HepG2 (cell line): ENCODE measurements around the gene MFSD11. TPM values are rescaled to one million over a fixed set of nuclear protein-coding genes. Genes with fewer than 3 reads are reported as not detected.

ENCODE experiments used
- ATAC-seq: fragments of 200-7000 bp; cut with Tn5 transposase; 3 replicates; pipeline ENCODE4 v1.9.1; 2020; ENCODE audit warnings: mild to moderate bottlenecking, moderate library complexity
- BruUV-seq: library from RNA; stranded (reverse); fragments of 400-500 nt; replicated peaks from 2 replicates; lab custom pipeline; 2021; lab: Mats Ljungman, UMichigan
- CTCF ChIA-PET: fragments of 300-600 bp; formaldehyde crosslinking; extraction: SDS; loops from one replicate; lab custom pipeline; 2021; ENCODE audit warnings: low total read pairs, inconsistent platforms, low intra/inter-chr PET ratio; lab: Yijun Ruan, JAX
- POLR2A ChIA-PET: fragments of 350-600 bp; sonication (Branson Sonifier 250); formaldehyde crosslinking; loops from one replicate; lab custom pipeline; 2020; ENCODE audit warnings: antibody characterized with exemption, inconsistent platforms; lab: Yijun Ruan, JAX
- DNase-seq: peaks from one replicate; pipeline ENCODE4 v3.0.0-alpha.2; 2015; ENCODE audit warnings: low spot score
- FAIRE-seq: peaks from 3 replicates; lab custom pipeline; 2011; peaks lifted over from hg19 to GRCh38; lab: Jason Lieb, UNC
- H2AFZ ChIP-seq: one replicate; pipeline ENCODE4 v1.6.1; 2011; ENCODE audit warnings: low read length, inconsistent platforms
- H3K27ac ChIP-seq: fragments of 300-600 bp; 3 replicates; pipeline ENCODE4 v1.8.0; 2011; ENCODE audit warnings: mixed run types, mild to moderate bottlenecking, mixed read lengths, low read length, inconsistent platforms; ENCODE audit not compliant: insufficient read depth; ENCODE audit errors: extremely low read length
- H3K27me3 ChIP-seq, 2 experiments: fragments of 200-600 bp in 1 of 2; 2 replicates in 1 of 2; 3 replicates in 1 of 2; pipeline versions ENCODE4 v1.6.0 to v1.8.0; 2011; ENCODE audit warnings: low read length in 2 of 2, mild to moderate bottlenecking in 2 of 2, moderate library complexity in 2 of 2, inconsistent platforms in 1 of 2; ENCODE audit not compliant: insufficient read depth in 2 of 2, control insufficient read depth in 1 of 2
- H3K36me3 ChIP-seq, 2 experiments: fragments of 200-600 bp in 1 of 2; replicated peaks in 1 of 2; 2 replicates in 1 of 2; 3 replicates in 1 of 2; pipeline versions ENCODE4 v1.5.1 to v1.8.0; 2011; ENCODE audit warnings: low read length in 2 of 2, inconsistent platforms in 1 of 2; ENCODE audit not compliant: insufficient read depth in 2 of 2, control insufficient read depth in 1 of 2
- H3K4me1 ChIP-seq: 2 replicates; pipeline ENCODE4 v1.5.1; 2012; ENCODE audit warnings: low read length, inconsistent platforms; ENCODE audit not compliant: insufficient read depth
- H3K4me2 ChIP-seq: 2 replicates; pipeline ENCODE4 v1.6.0; 2011; ENCODE audit warnings: low read depth, low read length, inconsistent platforms
- H3K4me3 ChIP-seq, 3 experiments: fragments of 200-600 bp in 1 of 3; sonication (generic), shearing (Covaris generic) in 1 of 3; replicated peaks in 1 of 3; 2 replicates each; pipeline ENCODE4 v1.5.1; 2011 to 2016; ENCODE audit warnings: low read length in 3 of 3, inconsistent platforms in 2 of 3, low read depth in 2 of 3, mild to moderate bottlenecking in 2 of 3, control low read depth in 1 of 3, mixed read lengths in 1 of 3; ENCODE audit not compliant: insufficient read depth in 1 of 3
- H3K79me2 ChIP-seq: one replicate; pipeline ENCODE4 v1.6.1; 2011; ENCODE audit warnings: low read length, inconsistent platforms; ENCODE audit not compliant: insufficient read depth
- H3K9ac ChIP-seq: 2 replicates; pipeline ENCODE4 v1.6.0; 2011; ENCODE audit warnings: mild to moderate bottlenecking, low read depth, low read length, inconsistent platforms; ENCODE audit not compliant: insufficient read depth
- H3K9me3 ChIP-seq: 2 replicates; pipeline ENCODE4 v1.5.1; 2012; ENCODE audit warnings: mild to moderate bottlenecking, low read length
- H4K20me1 ChIP-seq: 2 replicates; pipeline ENCODE4 v1.6.0; 2011; ENCODE audit warnings: inconsistent platforms, mild to moderate bottlenecking, low read length, moderate library complexity; ENCODE audit not compliant: insufficient read depth
- ELF4 ChIP-seq: sonication (generic); formaldehyde crosslinking; IDR thresholded peaks from 2 replicates; pipeline ENCODE4 v1.5.0; 2020; ENCODE audit warnings: missing genetic modification reagents, mild to moderate bottlenecking, moderate library complexity, borderline replicate concordance
- HNRNPK ChIP-seq: fragments of 200-400 bp; formaldehyde crosslinking; IDR thresholded peaks from 2 replicates; pipeline ENCODE4 v1.6.1; 2018; ENCODE audit warnings: low read length, low read depth, moderate library complexity, mild to moderate bottlenecking; ENCODE audit not compliant: poor library complexity, severe bottlenecking
- NONO ChIP-seq, 2 experiments: fragments of 450-650 bp in 1 of 2; sonication (generic) in 1 of 2; formaldehyde crosslinking in 1 of 2; IDR thresholded peaks in 1 of 2; conservative IDR thresholded peaks in 1 of 2; 2 replicates each; pipeline versions ENCODE4 v1.6.1 to v1.8.0; 2017 to 2022; ENCODE audit warnings: mild to moderate bottlenecking in 1 of 2, missing genetic modification reagents in 1 of 2, moderate library complexity in 1 of 2
- NRL ChIP-seq: sonication (generic); formaldehyde crosslinking; IDR thresholded peaks from 2 replicates; pipeline ENCODE4 v1.5.0; 2020; ENCODE audit warnings: missing genetic modification reagents, mild to moderate bottlenecking, moderate library complexity, borderline replicate concordance
- PHF20 ChIP-seq: sonication (generic); formaldehyde crosslinking; IDR thresholded peaks from 2 replicates; pipeline ENCODE4 v1.5.0; 2020; ENCODE audit warnings: mild to moderate bottlenecking, missing genetic modification reagents
- RARG ChIP-seq: sonication (generic); formaldehyde crosslinking; IDR thresholded peaks from 2 replicates; pipeline ENCODE4 v1.4.0; 2020; ENCODE audit warnings: low read depth, mild to moderate bottlenecking, missing genetic modification reagents
- SIX1 ChIP-seq: sonication (generic); formaldehyde crosslinking; IDR thresholded peaks from 2 replicates; pipeline ENCODE4 v1.4.0; 2020; ENCODE audit warnings: missing genetic modification reagents, borderline replicate concordance
- SKI ChIP-seq: fragments of 450-650 bp; IDR thresholded peaks from one replicate; pipeline ENCODE4 v1.6.1; 2018; ENCODE audit warnings: mild to moderate bottlenecking; ENCODE audit not compliant: partially characterized antibody
- ZFP37 ChIP-seq: sonication (generic); formaldehyde crosslinking; IDR thresholded peaks from 2 replicates; pipeline ENCODE4 v1.4.0; 2020; ENCODE audit warnings: missing genetic modification reagents, borderline replicate concordance
- ZNF30 ChIP-seq: sonication (generic); formaldehyde crosslinking; IDR thresholded peaks from 2 replicates; pipeline ENCODE4 v1.5.0; 2020; ENCODE audit warnings: mild to moderate bottlenecking, missing genetic modification reagents
- ZNF460 ChIP-seq: sonication (generic); formaldehyde crosslinking; IDR thresholded peaks from 2 replicates; pipeline ENCODE4 v1.5.1; 2020; ENCODE audit warnings: missing genetic modification reagents, mild to moderate bottlenecking, borderline replicate concordance
- ZNF563 ChIP-seq: sonication (generic); formaldehyde crosslinking; IDR thresholded peaks from 2 replicates; pipeline ENCODE4 v1.8.0; 2022; ENCODE audit warnings: mild to moderate bottlenecking, moderate library complexity, missing genetic modification reagents
- ZNF770 ChIP-seq: sonication (generic); formaldehyde crosslinking; IDR thresholded peaks from 2 replicates; pipeline ENCODE4 v1.5.0; 2020; ENCODE audit warnings: mild to moderate bottlenecking, missing genetic modification reagents
- WGBS: methylation state at CpG from one replicate; pipeline ENCODE4 v1.1.6; 2017; ENCODE audit warnings: low lambda C conversion rate; 5-methylcytosine and 5-hydroxymethylcytosine counted together
- in situ Hi-C: cut with HindIII; loops from 2 replicates; pipeline ENCODE4 v1.10.0; 2017; ENCODE audit warnings: low pct_unique_long_range_greater_than_20kb; ENCODE audit not compliant: extremely low pct_ligation_motif_present
- intact Hi-C: fragments of 100-400 bp; cut with micrococcal nuclease; formaldehyde crosslinking; loops from one replicate; pipeline ENCODE4 v1.10.0; 2022; ENCODE audit not compliant: unreplicated experiment
- polyA plus RNA-seq, 8 experiments: library from polyadenylated mRNA; depleted of rRNA in 3 of 8; stranded (reverse) in 7 of 8; unstranded in 1 of 8; fragments of >200 nt; fragmentation: Illumina TruSeq in 4 of 8; extraction: Trizol in 4 of 8; gene quantifications; 2 replicates each; pipeline versions ENCODE4 v1.2.1 to v1.2.3, GENCODE V29; 2011 to 2016; ENCODE audit warnings: low read depth in 4 of 8, missing spikeins in 1 of 8, mixed read lengths in 1 of 8; ENCODE audit not compliant: insufficient read depth in 1 of 8
- total RNA-seq, 5 experiments: library from RNA; depleted of rRNA; stranded (reverse); fragments of >200 nt; fragmentation: Illumina TruSeq; extraction: Trizol; gene quantifications; 2 replicates each; pipeline ENCODE4 v1.2.3, GENCODE V29; 2016; ENCODE audit warnings: low read depth in 1 of 5
- TF ChIP-seq, protein P1 (sequence below): sonication (generic); formaldehyde crosslinking; IDR thresholded peaks from 2 replicates; pipeline ENCODE4 v1.4.0; 2020; ENCODE audit warnings: mild to moderate bottlenecking, missing genetic modification reagents
- TF ChIP-seq, protein P2 (sequence below): IDR thresholded peaks from 2 replicates; pipeline ENCODE4 v1.6.1; 2012; ENCODE audit warnings: low read depth, low read length, improper control_type of control experiment

The MFSD11 gene
- total and polyA plus RNA-seq, 2 of the 13 experiments (the other 11 are each of a cell fraction or from before 2014, with no cell fraction given), result 26.1 to 36.3 TPM

- TF ChIP-seq, protein P1, sequence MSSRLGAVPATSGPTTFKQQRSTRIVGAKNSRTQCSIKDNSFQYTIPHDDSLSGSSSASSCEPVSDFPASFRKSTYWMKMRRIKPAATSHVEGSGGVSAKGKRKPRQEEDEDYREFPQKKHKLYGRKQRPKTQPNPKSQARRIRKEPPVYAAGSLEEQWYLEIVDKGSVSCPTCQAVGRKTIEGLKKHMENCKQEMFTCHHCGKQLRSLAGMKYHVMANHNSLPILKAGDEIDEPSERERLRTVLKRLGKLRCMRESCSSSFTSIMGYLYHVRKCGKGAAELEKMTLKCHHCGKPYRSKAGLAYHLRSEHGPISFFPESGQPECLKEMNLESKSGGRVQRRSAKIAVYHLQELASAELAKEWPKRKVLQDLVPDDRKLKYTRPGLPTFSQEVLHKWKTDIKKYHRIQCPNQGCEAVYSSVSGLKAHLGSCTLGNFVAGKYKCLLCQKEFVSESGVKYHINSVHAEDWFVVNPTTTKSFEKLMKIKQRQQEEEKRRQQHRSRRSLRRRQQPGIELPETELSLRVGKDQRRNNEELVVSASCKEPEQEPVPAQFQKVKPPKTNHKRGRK (CRISPR knock-in tag), result no peak
- no peak for TF ChIP-seq HNRNPK
- TF ChIP-seq RARG, result no peak
- 0 out of 2 replicates have a peak, but pooled peaks have one; percentile 8 for TF ChIP-seq NRL (CRISPR knock-in tag)
- no peak for TF ChIP-seq ZFP37 (CRISPR knock-in tag)
- TF ChIP-seq SKI, result peak; percentile 36
Measured at GRCh38 chr17:76701471-76701967, 36.4 kb upstream of the MFSD11 start (continued).

DNA sequence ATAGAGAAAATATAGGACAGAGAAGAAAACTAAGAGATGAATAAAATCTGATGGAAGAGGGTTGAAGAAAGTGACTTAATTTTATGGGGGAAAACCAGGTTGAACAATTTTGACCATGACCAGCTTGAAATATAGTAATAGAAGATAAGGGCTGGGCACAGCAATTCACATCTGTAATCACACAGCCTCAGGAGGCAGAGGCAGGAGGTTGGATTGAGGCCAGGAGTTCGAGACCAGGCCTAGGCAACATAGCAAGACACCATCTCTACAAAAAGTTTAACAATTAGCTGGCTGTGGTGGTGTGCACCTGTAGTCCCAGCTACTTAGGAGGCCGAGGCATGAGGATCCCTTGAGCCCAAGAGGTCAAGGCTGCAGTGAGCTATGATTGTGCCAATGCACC is 35.8 kb upstream of the MFSD11 start:
- BruUV-seq, result no TSS peak
- POLR2A ChIA-PET, result interaction anchor here (0.8 to 3.5 kb wide), 9 partner anchors 9 to 300 kb away, joined by 3 to 25 read pairs (median 4); partner anchors contain the start of genes JMJD6, MFSD11, MXRA7 and SRSF2
- H3K27ac ChIP-seq, result peak overlapping the region; percentile 71
- WGBS, result 26% methylated on average over 2 of the region's 2 CpGs
- H3K4me1 ChIP-seq, result peaks cover 66% of the 10 kb centered on the region
- H3K9ac ChIP-seq, result peak overlapping the region; percentile 64; the same call in 1 of the 2 replicates
- H3K36me3 ChIP-seq, result no peaks in the 10 kb centered on the region
- H3K4me2 ChIP-seq, result peak overlapping the region; percentile 94
- in situ Hi-C loops (no loop called here), intact Hi-C loops (loop anchor here (10.0 kb wide), 1 partner anchor 147 kb away; no protein-coding TSS in a partner anchor)
- peak overlapping the region in 2 of 3 experiments; percentile 56 to 75; a peak in 1 of 6 replicates for H3K4me3 ChIP-seq
- FAIRE-seq, result no peak
- H3K27me3 ChIP-seq, result no peaks in the 10 kb centered on the region
- peaks cover 31% of the 10 kb centered on the region for H3K79me2 ChIP-seq
- no peak for ATAC-seq
- peaks cover 3% of the 10 kb centered on the region; the same call in 1 of the 2 replicates for H4K20me1 ChIP-seq
- H2AFZ ChIP-seq, result no peak overlapping the region
- H3K9me3 ChIP-seq, result no peaks in the 10 kb centered on the region
- DNase-seq, result no peak
- CTCF ChIA-PET, result no interaction called here
- TF ChIP-seq ZNF30 (CRISPR knock-in tag), result no peak
- no peak for TF ChIP-seq SIX1
- TF ChIP-seq ZNF460 (CRISPR knock-in tag), result 0 out of 2 replicates have a peak, but pooled peaks have one; percentile 17
- TF ChIP-seq, protein P2, sequence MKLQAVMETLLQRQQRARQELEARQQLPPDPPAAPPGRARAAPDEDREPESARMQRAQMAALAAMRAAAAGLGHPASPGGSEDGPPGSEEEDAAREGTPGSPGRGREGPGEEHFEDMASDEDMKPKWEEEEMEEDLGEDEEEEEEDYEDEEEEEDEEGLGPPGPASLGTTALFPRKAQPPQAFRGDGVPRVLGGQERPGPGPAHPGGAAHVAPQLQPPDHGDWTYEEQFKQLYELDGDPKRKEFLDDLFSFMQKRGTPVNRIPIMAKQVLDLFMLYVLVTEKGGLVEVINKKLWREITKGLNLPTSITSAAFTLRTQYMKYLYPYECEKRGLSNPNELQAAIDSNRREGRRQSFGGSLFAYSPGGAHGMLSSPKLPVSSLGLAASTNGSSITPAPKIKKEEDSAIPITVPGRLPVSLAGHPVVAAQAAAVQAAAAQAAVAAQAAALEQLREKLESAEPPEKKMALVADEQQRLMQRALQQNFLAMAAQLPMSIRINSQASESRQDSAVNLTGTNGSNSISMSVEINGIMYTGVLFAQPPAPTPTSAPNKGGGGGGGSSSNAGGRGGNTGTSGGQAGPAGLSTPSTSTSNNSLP, result no peak
- peak; percentile 14; the same call in 1 of the 2 replicates for TF ChIP-seq ZNF770 (CRISPR knock-in tag)
- 0 out of 2 replicates have a peak, but pooled peaks have one; percentile 3 for TF ChIP-seq ELF4
- 0 out of 2 replicates have a peak, but pooled peaks have one; percentile 21 for TF ChIP-seq ZNF563
- TF ChIP-seq PHF20 (CRISPR knock-in tag), result 0 out of 2 replicates have a peak, but pooled peaks have one; percentile 3
- no peak for TF ChIP-seq NONO (IDR thresholded peaks at IDR 0.05)
- TF ChIP-seq NONO (CRISPR knock-in tag; conservative IDR thresholded peaks at IDR 0.05), result no peak
